Neural progenitor cell (in vitro differentiated cells): Measurements from ENCODE around the gene TREX2.

Source experiments
- EZH2 ChIP-seq: fragments of 200-600 bp; sonication (generic); IDR thresholded peaks from 2 replicates; pipeline ENCODE4 v1.6.1; 2017; ENCODE audit warnings: antibody characterized with exemption, mild to moderate bottlenecking, moderate library complexity
- TF ChIP-seq, protein P1 (sequence below): fragments of 200-600 bp; sonication (generic); IDR thresholded peaks from 2 replicates; pipeline ENCODE4 v1.5.1; 2017; ENCODE audit warnings: antibody characterized with exemption, mild to moderate bottlenecking

DNA sequence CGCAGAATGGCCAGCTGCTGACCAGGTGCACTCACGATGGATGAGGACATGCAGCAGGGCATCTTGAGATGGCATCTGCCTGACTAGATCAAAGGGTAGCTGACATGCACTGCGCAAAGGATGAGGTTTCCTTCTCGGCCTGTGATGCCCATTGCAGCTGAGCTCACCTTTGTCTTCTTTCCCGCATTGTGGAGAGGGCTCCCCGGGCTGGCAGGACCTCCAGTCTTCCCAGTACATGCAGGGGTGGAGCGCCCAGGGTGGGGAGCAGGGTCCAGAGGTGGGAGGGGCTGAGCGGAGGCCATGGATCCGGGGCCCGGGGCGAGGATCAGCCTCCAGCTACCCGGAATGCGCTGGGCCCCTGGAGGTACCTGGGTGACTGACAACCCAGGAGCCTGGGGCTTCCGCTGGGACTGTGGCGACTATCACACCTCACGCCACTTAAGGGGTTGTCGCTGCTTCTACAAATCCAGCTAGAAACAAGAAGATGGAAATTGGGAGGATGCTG is 12.0 kb downstream of the TREX2 start:
- TF ChIP-seq, protein P1, sequence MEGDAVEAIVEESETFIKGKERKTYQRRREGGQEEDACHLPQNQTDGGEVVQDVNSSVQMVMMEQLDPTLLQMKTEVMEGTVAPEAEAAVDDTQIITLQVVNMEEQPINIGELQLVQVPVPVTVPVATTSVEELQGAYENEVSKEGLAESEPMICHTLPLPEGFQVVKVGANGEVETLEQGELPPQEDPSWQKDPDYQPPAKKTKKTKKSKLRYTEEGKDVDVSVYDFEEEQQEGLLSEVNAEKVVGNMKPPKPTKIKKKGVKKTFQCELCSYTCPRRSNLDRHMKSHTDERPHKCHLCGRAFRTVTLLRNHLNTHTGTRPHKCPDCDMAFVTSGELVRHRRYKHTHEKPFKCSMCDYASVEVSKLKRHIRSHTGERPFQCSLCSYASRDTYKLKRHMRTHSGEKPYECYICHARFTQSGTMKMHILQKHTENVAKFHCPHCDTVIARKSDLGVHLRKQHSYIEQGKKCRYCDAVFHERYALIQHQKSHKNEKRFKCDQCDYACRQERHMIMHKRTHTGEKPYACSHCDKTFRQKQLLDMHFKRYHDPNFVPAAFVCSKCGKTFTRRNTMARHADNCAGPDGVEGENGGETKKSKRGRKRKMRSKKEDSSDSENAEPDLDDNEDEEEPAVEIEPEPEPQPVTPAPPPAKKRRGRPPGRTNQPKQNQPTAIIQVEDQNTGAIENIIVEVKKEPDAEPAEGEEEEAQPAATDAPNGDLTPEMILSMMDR, result no peak
- TF ChIP-seq EZH2, result no peak
